HEK293T (cell line): ENCODE data around the gene SNAP23.

Experiments used
- CTCF ChIA-PET: fragments of 350-600 bp; formaldehyde crosslinking; extraction: SDS; loops from one replicate; lab custom pipeline; 2021; ENCODE audit warnings: antibody characterized with exemption, inconsistent platforms; lab: Yijun Ruan, JAX
- POLR2A ChIA-PET: fragments of 350-600 bp; formaldehyde crosslinking; extraction: SDS; loops from one replicate; lab custom pipeline; 2020; ENCODE audit warnings: antibody characterized with exemption, inconsistent platforms; lab: Yijun Ruan, JAX
- DNase-seq: peaks from one replicate; pipeline ENCODE4 v3.0.0; 2012; ENCODE audit warnings: mixed read lengths; ENCODE audit errors: extremely low spot score
- ARNT ChIP-seq: fragments of 450-650 bp; IDR thresholded peaks from 2 replicates; pipeline ENCODE4 v1.6.1; 2017; ENCODE audit warnings: mild to moderate bottlenecking
- BHLHE40 ChIP-seq: fragments of 450-650 bp; IDR thresholded peaks from 2 replicates; pipeline ENCODE4 v1.6.1; 2016; ENCODE audit warnings: mild to moderate bottlenecking, moderate library complexity, borderline replicate concordance
- CTBP1 ChIP-seq: fragments of 450-650 bp; IDR thresholded peaks from 2 replicates; pipeline ENCODE4 v1.6.1; 2016; ENCODE audit warnings: borderline replicate concordance
- ELF4 ChIP-seq: fragments of 450-650 bp; IDR thresholded peaks from 2 replicates; pipeline ENCODE4 v1.6.1; 2017; ENCODE audit warnings: antibody characterized with exemption
- FOXA1 ChIP-seq: fragments of 450-650 bp; IDR thresholded peaks from 2 replicates; pipeline ENCODE4 v1.6.1; 2016; ENCODE audit warnings: mild to moderate bottlenecking
- FOXK2 ChIP-seq: fragments of 450-650 bp; IDR thresholded peaks from 2 replicates; pipeline ENCODE4 v1.6.1; 2016; ENCODE audit warnings: mild to moderate bottlenecking
- FOXM1 ChIP-seq: fragments of 450-650 bp; IDR thresholded peaks from 2 replicates; pipeline ENCODE4 v1.6.1; 2017; ENCODE audit warnings: mild to moderate bottlenecking, borderline replicate concordance
- HDGF ChIP-seq: fragments of 450-650 bp; IDR thresholded peaks from 2 replicates; pipeline ENCODE4 v1.6.1; 2017; ENCODE audit warnings: antibody characterized with exemption, borderline replicate concordance
- L3MBTL2 ChIP-seq: fragments of 450-650 bp; conservative IDR thresholded peaks from 2 replicates; pipeline ENCODE4 v1.6.1; 2016; ENCODE audit warnings: mild to moderate bottlenecking
- LEF1 ChIP-seq: fragments of 450-650 bp; IDR thresholded peaks from 2 replicates; pipeline ENCODE4 v1.6.1; 2017; ENCODE audit warnings: mild to moderate bottlenecking, borderline replicate concordance
- NFRKB ChIP-seq: fragments of 450-650 bp; IDR thresholded peaks from 2 replicates; pipeline ENCODE4 v1.6.1; 2016; ENCODE audit warnings: mild to moderate bottlenecking, moderate library complexity
- SP1 ChIP-seq: fragments of 450-650 bp; IDR thresholded peaks from 2 replicates; pipeline ENCODE4 v1.6.1; 2017
- SUZ12 ChIP-seq: fragments of 450-650 bp; IDR thresholded peaks from 2 replicates; pipeline ENCODE4 v1.6.1; 2016; ENCODE audit warnings: mild to moderate bottlenecking
- TARDBP ChIP-seq: fragments of 450-650 bp; IDR thresholded peaks from 2 replicates; pipeline ENCODE4 v1.6.1; 2016
- ZNF384 ChIP-seq: fragments of 450-650 bp; IDR thresholded peaks from 2 replicates; pipeline ENCODE4 v1.6.1; 2016
- TF ChIP-seq, protein P1 (sequence below): fragments of 450-650 bp; IDR thresholded peaks from 2 replicates; pipeline ENCODE4 v1.6.1; 2016

SNAP23 gene

DNA sequence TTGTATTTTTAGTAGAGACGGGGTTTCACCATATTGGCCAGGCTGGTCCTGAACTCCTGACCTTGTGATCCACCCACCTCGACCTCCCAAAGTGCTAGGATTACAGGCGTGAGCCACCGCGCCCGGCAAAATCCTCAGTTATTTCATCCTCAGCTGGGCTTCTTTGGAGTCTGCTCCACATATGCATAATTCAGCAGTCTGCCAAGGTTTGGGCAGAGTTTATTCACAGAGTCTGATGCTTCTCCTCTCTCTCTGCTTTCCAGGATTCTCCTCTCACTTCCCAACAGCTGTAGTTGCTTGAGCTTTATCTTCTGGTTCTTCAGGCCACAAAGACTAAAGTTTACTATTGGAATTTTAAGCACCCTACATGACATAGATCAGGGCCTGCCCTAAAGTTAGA is 12.7 kb upstream of the SNAP23 start:
- DNase-seq, result no peak
- CTCF ChIA-PET, result no interaction called here
- POLR2A ChIA-PET, result no interaction called here
- no peak for TF ChIP-seq NFRKB
- TF ChIP-seq HDGF, result no peak
- TF ChIP-seq, protein P1, sequence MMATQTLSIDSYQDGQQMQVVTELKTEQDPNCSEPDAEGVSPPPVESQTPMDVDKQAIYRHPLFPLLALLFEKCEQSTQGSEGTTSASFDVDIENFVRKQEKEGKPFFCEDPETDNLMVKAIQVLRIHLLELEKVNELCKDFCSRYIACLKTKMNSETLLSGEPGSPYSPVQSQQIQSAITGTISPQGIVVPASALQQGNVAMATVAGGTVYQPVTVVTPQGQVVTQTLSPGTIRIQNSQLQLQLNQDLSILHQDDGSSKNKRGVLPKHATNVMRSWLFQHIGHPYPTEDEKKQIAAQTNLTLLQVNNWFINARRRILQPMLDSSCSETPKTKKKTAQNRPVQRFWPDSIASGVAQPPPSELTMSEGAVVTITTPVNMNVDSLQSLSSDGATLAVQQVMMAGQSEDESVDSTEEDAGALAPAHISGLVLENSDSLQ, result no peak
- no peak for TF ChIP-seq BHLHE40
- no peak for TF ChIP-seq ARNT
- no peak for TF ChIP-seq ZNF384
- no peak for TF ChIP-seq CTBP1
- no peak for TF ChIP-seq ELF4
- no peak for TF ChIP-seq FOXK2
- TF ChIP-seq SUZ12, result no peak

DNA sequence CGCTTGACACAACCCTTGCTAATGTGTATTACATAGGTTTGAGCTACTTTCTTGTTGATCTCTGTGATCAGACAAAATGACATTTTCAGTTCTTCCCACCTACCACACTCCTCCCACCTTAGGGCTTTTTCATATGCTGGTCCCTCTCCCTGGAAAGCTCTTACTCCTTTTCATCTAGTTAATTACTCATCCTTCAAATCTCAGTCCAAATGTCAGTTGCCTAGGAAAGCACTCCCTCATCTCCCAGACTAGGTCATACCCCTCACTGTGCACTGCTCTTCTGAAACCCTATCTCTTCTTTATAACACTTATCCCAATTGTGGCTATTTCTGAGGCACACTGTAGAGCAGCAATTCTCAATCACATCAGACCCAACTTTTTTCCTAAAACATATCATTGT is 11.8 kb upstream of the SNAP23 start:
- CTCF ChIA-PET, result no interaction called here
- no peak for DNase-seq
- POLR2A ChIA-PET, result interaction anchor here (1.0 kb wide), 1 partner anchor 12 kb away, joined by 7 read pairs; the partner anchor contains the start of gene SNAP23
- TF ChIP-seq, protein P1, result peak; percentile 87
- no peak for TF ChIP-seq HDGF

DNA sequence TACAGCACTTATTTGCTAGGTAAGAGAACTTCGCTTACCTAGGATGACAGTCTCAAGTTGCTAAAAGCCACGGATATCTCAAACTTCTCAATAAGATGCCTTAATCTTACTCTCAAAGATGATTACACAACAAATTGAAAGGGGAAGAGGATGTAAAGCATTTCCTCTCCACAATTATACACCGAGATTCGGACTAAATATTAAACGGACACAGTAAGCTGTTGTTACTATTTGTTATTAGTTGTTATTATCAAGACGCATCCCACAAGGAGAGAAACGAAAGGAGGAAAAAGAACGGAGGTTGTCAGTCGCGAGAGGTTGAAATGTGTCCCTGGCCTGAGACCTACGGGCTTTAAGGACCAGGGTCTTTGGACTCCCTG is 5.2 kb upstream of the SNAP23 start:
- TF ChIP-seq HDGF (no peak), LEF1 (no peak)
- DNase-seq, result no peak
- CTCF ChIA-PET, result no interaction called here
- POLR2A ChIA-PET, result interaction anchor here (1.0 to 1.8 kb wide), 3 partner anchors 9 to 45 kb away, joined by 3 to 10 read pairs (median 3); no protein-coding TSS in a partner anchor

DNA sequence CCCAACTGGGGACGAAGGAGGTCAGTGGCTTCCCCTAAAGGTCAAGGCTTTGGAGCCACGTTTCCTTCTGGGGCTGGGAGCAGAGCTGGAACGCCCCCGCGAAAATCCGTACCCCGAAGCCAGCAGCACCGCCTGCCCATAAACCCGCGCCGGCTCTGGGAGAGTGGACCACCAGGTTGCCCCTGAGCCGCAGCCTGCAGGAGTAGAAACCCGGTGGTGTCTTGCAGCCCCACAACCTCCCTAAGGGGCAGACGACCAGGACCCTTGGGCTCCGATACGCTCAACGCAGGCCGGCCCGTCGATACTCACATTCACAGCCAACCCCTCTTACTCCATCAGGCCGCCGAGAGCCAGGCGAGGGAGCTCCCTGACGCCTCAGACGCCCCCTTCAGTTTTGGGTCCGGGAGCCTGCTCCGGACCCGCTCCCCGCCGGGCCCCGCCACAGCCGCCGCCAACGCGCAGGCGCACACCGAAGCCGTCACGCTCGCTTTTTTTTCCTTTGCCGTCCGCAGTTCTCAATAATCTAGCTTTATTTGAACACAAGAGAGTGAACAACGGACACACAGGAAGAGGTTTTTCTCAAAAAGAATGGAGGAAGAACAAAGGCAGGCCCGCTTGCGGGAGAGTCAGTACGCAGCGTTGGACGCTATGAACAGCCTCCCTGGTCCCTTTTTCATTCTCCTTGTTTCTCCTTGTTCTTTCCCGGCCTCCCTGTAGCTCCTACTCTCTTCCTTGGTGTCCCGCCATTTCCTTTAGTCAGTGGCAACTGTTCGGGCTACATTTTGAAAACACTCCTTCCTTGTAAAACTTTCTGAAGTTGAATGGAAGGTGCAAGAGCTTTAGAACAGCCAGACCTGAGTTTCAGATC is 4.5 kb upstream of the SNAP23 start, which contains the start of gene ZNF106:
ZNF106 (minus strand) TSS at position 471 of the 868 bp plus-strand sequence. CDS start 18,852 bp downstream, outside the sequence.
- peak; percentile 68 for TF ChIP-seq NFRKB
- TF ChIP-seq ZNF384, result peak; percentile 100
- no peak for TF ChIP-seq ELF4
- TF ChIP-seq LEF1, result no peak
- DNase-seq, result peak; percentile 84
- POLR2A ChIA-PET, result interaction anchor here (0.7 to 1.8 kb wide), 7 partner anchors 8 to 187 kb away, joined by 3 to 10 read pairs (median 3); partner anchors contain the start of genes HAUS2, LRRC57 and STARD9
- CTCF ChIA-PET, result no interaction called here

DNA sequence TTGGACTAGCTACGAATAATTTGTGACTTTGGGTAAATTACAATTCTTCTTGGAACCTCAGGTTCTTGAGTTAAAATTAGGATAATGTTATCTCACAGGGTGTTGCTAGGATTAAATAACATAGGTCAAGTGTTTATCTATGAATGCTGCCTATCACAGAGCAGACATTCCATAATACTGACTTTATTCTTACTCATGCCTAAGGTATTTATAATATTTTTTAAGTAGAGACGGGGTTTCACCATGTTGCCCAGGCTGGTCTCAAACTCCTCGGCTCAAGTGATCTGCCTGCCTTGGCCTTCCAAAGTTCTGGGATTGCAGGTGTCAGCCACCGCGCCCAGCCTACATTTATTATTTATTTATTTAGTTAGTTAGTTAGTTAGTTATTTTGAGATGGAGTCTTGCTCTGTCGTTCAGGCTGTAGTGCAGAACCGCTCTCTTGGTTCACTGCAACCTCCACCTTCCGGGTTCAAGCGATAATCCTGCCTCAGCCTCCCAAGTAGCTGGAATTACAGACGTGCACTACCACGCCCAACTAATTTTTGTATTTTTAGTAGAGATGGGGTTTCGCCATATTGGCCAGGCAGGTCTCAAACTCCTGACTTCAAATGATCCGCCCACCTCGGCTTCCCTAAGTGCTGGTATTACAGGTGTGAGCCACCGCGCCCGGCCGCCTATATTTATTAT is 3.8 kb upstream of the SNAP23 start:
- ChIA-PET POLR2A (interaction anchor here (0.7 to 1.8 kb wide), 5 partner anchors 8 to 186 kb away, joined by 3 to 10 read pairs (median 4); partner anchors contain the start of genes HAUS2, LRRC57 and STARD9), CTCF (no interaction called here)
- no peak for DNase-seq

DNA sequence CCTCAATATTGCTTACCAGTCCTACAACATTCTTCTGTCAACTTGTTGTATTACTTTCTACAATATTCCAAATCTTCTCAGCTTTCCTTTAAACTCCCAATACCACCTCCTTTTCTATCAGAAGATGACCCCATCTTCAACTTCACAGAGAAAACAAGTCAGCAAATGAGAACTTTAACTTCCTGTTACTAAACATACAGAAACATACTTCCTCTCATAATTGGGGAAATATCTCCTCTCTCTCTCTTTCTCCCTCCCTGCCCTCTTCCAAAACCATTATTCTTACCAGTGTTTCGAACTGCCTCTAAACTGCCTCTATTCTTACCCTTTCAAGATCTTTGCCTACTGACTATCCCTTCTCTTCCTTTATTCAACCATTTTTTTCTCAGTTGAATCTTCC is 1.8 kb upstream of the SNAP23 start:
- ChIA-PET CTCF (no interaction called here), POLR2A (no interaction called here)
- TF ChIP-seq BHLHE40, result no peak
- no peak for TF ChIP-seq ZNF384
- TF ChIP-seq FOXA1, result no peak
- no peak for TF ChIP-seq FOXK2
- TF ChIP-seq SUZ12, result no peak
- TF ChIP-seq SP1, result no peak
- no peak for TF ChIP-seq CTBP1
- TF ChIP-seq TARDBP, result no peak
- no peak for TF ChIP-seq NFRKB
- TF ChIP-seq HDGF, result no peak
- TF ChIP-seq L3MBTL2, result no peak
- no peak for TF ChIP-seq ARNT
- no peak for TF ChIP-seq LEF1
- no peak for TF ChIP-seq FOXM1
- TF ChIP-seq ELF4, result no peak
- TF ChIP-seq, protein P1, result no peak
- no peak for DNase-seq

More for the DNA sequence above, 3.8 kb upstream of the SNAP23 start:
- TF ChIP-seq L3MBTL2, result no peak
- TF ChIP-seq, protein P1, result no peak
